PC-9 (cell line): Measurements from ENCODE around the gene SCN10A. TPM values are rescaled to one million over a fixed set of nuclear protein-coding genes. Genes with fewer than 3 reads are reported as not detected.

Source experiments
- BruUV-seq: library from RNA; stranded (reverse); fragments of 400-500 nt; replicated peaks from 2 replicates; lab custom pipeline; 2021; lab: Mats Ljungman, UMichigan
- CTCF ChIA-PET: fragments of 300-600 bp; sonication (Branson Sonifier 250); formaldehyde crosslinking; loops from one replicate; lab custom pipeline; 2022; ENCODE audit warnings: antibody characterized with exemption; lab: Charles Lee
- POLR2A ChIA-PET: fragments of 300-600 bp; sonication (Branson Sonifier 250); formaldehyde crosslinking; loops from one replicate; lab custom pipeline; 2022; ENCODE audit warnings: antibody characterized with exemption; ENCODE audit not compliant: unreplicated experiment; lab: Charles Lee
- DNase-seq, 2 experiments: peaks; one replicate each; pipeline versions ENCODE4 v3.0.0 to v3.0.0-alpha.2; 2015 to 2022; ENCODE audit warnings: mixed read lengths in 1 of 2
- H2AFZ ChIP-seq: fragments of 200-600 bp; sonication (generic); 2 replicates; pipeline ENCODE4 v1.8.1; 2017; ENCODE audit warnings: antibody characterized with exemption
- H3F3A ChIP-seq: fragments of 200-600 bp; sonication (generic); 2 replicates; pipeline ENCODE4 v1.8.1; 2017; ENCODE audit warnings: antibody characterized with exemption, mild to moderate bottlenecking, low read depth; ENCODE audit not compliant: insufficient read depth
- H3K27ac ChIP-seq: fragments of 200-600 bp; sonication (generic); 2 replicates; pipeline ENCODE4 v1.6.1; 2016; ENCODE audit warnings: mixed run types
- H3K27me3 ChIP-seq: fragments of 200-600 bp; sonication (generic); 2 replicates; pipeline ENCODE4 v1.6.1; 2016; ENCODE audit warnings: low read depth, mixed run types; ENCODE audit not compliant: insufficient read depth
- H3K36me3 ChIP-seq: fragments of 200-600 bp; sonication (generic); 2 replicates; pipeline ENCODE4 v1.6.1; 2016; ENCODE audit warnings: low read depth, mixed run types
- H3K4me1 ChIP-seq: fragments of 200-600 bp; sonication (generic); replicated peaks from 2 replicates; pipeline ENCODE4 v1.6.1; 2016; ENCODE audit warnings: mixed run types; ENCODE audit not compliant: insufficient read depth
- H3K4me2 ChIP-seq: fragments of 200-600 bp; sonication (generic); 2 replicates; pipeline ENCODE4 v1.6.1; 2017; ENCODE audit warnings: mixed run types
- H3K4me3 ChIP-seq: fragments of 200-600 bp; sonication (generic); 2 replicates; pipeline ENCODE4 v1.6.1; 2016; ENCODE audit warnings: mixed run types
- H3K79me2 ChIP-seq: fragments of 200-600 bp; sonication (generic); 2 replicates; pipeline ENCODE4 v1.6.1; 2017; ENCODE audit warnings: low read depth, mixed run types
- H3K9me2 ChIP-seq: fragments of 200-600 bp; sonication (generic); 2 replicates; pipeline ENCODE4 v1.8.1; 2017; ENCODE audit warnings: mild to moderate bottlenecking; ENCODE audit not compliant: insufficient read depth
- H3K9me3 ChIP-seq: fragments of 200-600 bp; sonication (generic); 2 replicates; pipeline ENCODE4 v1.8.1; 2016; ENCODE audit warnings: low read depth; ENCODE audit not compliant: insufficient read depth
- H4K20me1 ChIP-seq: fragments of 200-600 bp; sonication (generic); 2 replicates; pipeline ENCODE4 v1.8.1; 2017; ENCODE audit not compliant: insufficient read depth
- EZH2 ChIP-seq: fragments of 200-600 bp; sonication (generic); IDR thresholded peaks from 2 replicates; pipeline ENCODE4 v1.8.0; 2017; ENCODE audit warnings: antibody characterized with exemption, low read depth
- intact Hi-C: fragments of 100-400 bp; cut with micrococcal nuclease; formaldehyde crosslinking; loops from one replicate; pipeline ENCODE4 v1.10.0; 2022; ENCODE audit not compliant: unreplicated experiment
- total RNA-seq: library from RNA; stranded (reverse); gene quantifications from 2 replicates; pipeline ENCODE4 v1.2.3, GENCODE V29; 2021
- TF ChIP-seq, protein P1 (sequence below): fragments of 200-600 bp; sonication (generic); conservative IDR thresholded peaks from 2 replicates; pipeline ENCODE4 v1.6.1; 2017; ENCODE audit warnings: mixed run types, antibody characterized with exemption, mild to moderate bottlenecking, moderate library complexity

SCN10A gene
- total RNA-seq, 1 experiment from 2014 or later: not detected

DNA sequence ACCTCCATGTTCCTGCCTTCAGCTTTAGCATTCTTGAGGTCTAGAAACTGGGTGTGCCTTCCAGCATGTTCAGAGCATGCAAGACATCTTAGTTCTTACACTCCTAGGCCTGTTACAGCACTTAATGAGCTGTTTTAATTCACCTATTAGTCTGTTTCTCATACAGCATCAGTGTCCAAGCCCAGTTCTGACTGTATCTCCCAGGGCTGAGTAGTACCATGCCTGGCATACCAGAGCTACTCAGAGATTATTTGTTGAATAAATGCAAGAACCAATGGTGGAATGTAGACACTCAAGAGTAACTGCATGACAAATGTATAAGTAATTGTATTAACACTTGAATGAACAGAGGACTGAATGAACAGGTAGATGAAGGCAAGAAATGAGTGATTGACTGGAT is 104.7 kb downstream of the SCN10A start:
- H3K27ac ChIP-seq: no peak overlapping the region
- no peaks in the 10 kb centered on the region for H3K79me2 ChIP-seq
- no peaks in the 10 kb centered on the region for H4K20me1 ChIP-seq
- ChIA-PET CTCF (no interaction called here), POLR2A (no interaction called here)
- BruUV-seq: no TSS peak
- DNase-seq: no peak
- H3K4me1 ChIP-seq: no peaks in the 10 kb centered on the region
- H3K9me2 ChIP-seq: no peaks in the 10 kb centered on the region
- no peaks in the 10 kb centered on the region for H3K9me3 ChIP-seq
- intact Hi-C loops: no loop called here
- peaks cover 6% of the 10 kb centered on the region; the same call in 1 of the 2 replicates for H3K27me3 ChIP-seq
- H2AFZ ChIP-seq: no peak overlapping the region
- H3K4me3 ChIP-seq: no peak overlapping the region
- no peak overlapping the region for H3K4me2 ChIP-seq
- TF ChIP-seq, protein P1, sequence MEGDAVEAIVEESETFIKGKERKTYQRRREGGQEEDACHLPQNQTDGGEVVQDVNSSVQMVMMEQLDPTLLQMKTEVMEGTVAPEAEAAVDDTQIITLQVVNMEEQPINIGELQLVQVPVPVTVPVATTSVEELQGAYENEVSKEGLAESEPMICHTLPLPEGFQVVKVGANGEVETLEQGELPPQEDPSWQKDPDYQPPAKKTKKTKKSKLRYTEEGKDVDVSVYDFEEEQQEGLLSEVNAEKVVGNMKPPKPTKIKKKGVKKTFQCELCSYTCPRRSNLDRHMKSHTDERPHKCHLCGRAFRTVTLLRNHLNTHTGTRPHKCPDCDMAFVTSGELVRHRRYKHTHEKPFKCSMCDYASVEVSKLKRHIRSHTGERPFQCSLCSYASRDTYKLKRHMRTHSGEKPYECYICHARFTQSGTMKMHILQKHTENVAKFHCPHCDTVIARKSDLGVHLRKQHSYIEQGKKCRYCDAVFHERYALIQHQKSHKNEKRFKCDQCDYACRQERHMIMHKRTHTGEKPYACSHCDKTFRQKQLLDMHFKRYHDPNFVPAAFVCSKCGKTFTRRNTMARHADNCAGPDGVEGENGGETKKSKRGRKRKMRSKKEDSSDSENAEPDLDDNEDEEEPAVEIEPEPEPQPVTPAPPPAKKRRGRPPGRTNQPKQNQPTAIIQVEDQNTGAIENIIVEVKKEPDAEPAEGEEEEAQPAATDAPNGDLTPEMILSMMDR: no peak
- no peak for TF ChIP-seq EZH2
- no peaks in the 10 kb centered on the region for H3F3A ChIP-seq
- H3K36me3 ChIP-seq: no peaks in the 10 kb centered on the region

DNA sequence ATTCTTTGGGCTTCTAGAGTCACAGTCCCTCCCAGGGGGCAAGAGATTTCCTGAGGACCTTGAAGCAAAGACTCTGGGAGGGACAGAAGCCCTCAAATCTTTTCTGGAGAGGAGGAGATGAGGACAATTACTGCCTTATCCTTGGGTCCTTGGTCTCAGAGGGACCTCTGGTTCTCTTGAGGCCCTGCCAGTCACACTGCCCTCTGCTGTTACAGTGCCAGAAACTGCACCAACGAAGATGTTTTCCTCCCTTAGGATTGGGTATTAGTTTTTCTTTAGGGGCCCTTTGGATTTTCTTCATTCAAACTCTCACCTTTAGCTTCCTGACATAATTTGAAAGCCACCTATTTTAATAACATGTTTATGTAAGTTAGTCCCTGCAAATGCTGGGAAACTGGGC is 108.3 kb downstream of the SCN10A start:
- H3K27ac ChIP-seq: no peak overlapping the region
- ChIA-PET POLR2A (no interaction called here), CTCF (no interaction called here)
- no peak overlapping the region for H2AFZ ChIP-seq
- H3K4me3 ChIP-seq: no peak overlapping the region
- H3F3A ChIP-seq: no peaks in the 10 kb centered on the region
- H3K4me2 ChIP-seq: no peak overlapping the region
- H4K20me1 ChIP-seq: no peaks in the 10 kb centered on the region
- intact Hi-C loops: no loop called here
- no peaks in the 10 kb centered on the region for H3K9me2 ChIP-seq
- H3K4me1 ChIP-seq: no peaks in the 10 kb centered on the region
- no peaks in the 10 kb centered on the region for H3K9me3 ChIP-seq
- BruUV-seq: no TSS peak
- no peaks in the 10 kb centered on the region for H3K36me3 ChIP-seq
- no peaks in the 10 kb centered on the region for H3K79me2 ChIP-seq
- TF ChIP-seq EZH2: no peak
- TF ChIP-seq, protein P1: no peak; the same call in 1 of the 2 replicates
- H3K27me3 ChIP-seq: peaks cover 3% of the 10 kb centered on the region; the same call in 1 of the 2 replicates
- DNase-seq: no peak

DNA sequence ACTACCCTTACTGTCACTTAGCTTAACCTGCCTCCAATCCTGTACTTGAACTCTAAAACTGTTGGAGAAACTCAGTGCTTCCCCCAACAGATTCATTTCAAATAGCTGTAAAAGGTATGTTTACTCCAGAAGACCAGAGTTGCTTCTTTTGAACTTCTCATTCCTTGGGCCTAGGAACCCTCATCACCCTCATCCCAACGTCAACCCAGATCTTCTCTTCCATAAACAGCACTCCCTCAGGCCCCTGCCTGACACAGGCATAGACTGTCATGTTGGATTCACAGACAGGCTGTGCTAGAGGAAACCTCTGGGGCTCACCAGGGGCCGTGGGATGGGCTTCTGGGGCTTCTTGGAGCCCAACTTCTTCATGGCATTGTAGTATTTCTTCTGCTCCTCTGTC is 109.1 kb downstream of the SCN10A start:
- no peaks in the 10 kb centered on the region for H4K20me1 ChIP-seq
- no peak overlapping the region for H2AFZ ChIP-seq
- ChIA-PET POLR2A (no interaction called here), CTCF (no interaction called here)
- no peaks in the 10 kb centered on the region for H3K79me2 ChIP-seq
- H3F3A ChIP-seq: no peaks in the 10 kb centered on the region
- H3K4me2 ChIP-seq: no peak overlapping the region
- H3K36me3 ChIP-seq: no peaks in the 10 kb centered on the region
- DNase-seq: no peak
- no peak overlapping the region for H3K4me3 ChIP-seq
- H3K4me1 ChIP-seq: no peaks in the 10 kb centered on the region
- H3K27ac ChIP-seq: no peak overlapping the region
- no peaks in the 10 kb centered on the region for H3K9me2 ChIP-seq
- TF ChIP-seq, protein P1: no peak
- no peak for TF ChIP-seq EZH2
- H3K27me3 ChIP-seq: peaks cover 3% of the 10 kb centered on the region; the same call in 1 of the 2 replicates
- BruUV-seq: no TSS peak
- no peaks in the 10 kb centered on the region for H3K9me3 ChIP-seq
- intact Hi-C loops: no loop called here
